Measurements from ENCODE around the gene EMD. TPM values are rescaled to one million over a fixed set of nuclear protein-coding genes. Genes with fewer than 3 reads are reported as not detected.

The EMD gene
- total RNA-seq, 1 experiment from 2014 or later = 115 TPM

DNA sequence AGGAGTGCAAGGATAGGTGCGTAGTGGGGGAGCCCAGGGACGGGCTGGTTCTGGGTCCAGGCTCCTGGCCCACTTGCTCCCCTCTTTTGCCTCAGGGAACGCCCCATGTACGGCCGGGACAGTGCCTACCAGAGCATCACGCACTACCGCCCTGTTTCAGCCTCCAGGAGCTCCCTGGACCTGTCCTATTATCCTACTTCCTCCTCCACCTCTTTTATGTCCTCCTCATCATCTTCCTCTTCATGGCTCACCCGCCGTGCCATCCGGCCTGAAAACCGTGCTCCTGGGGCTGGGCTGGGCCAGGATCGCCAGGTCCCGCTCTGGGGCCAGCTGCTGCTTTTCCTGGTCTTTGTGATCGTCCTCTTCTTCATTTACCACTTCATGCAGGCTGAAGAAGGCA is 1.7 kb downstream of the EMD start:
- H3K9ac ChIP-seq (ENCODE audit: extremely low read depth, insufficient read length, low read length) = no peak overlapping the region
- H2BK20ac ChIP-seq (ENCODE audit: low read depth, low read length, poor library complexity, severe bottlenecking) = no peak overlapping the region
- WGBS (ENCODE audit: extremely low coverage, insufficient read length, low lambda C conversion rate) = no CpG with 5 or more reads among the region's 14 CpGs
- peaks cover 2% of the 10 kb centered on the region; the same call in 1 of the 2 replicates for H3K27me3 Mint-ChIP-seq (ENCODE audit: low read depth)
- no peaks in the 10 kb centered on the region for H3K79me1 ChIP-seq (ENCODE audit: insufficient read depth, low read depth, low read length, poor library complexity, severe bottlenecking)
- no peaks in the 10 kb centered on the region for H3K27me3 ChIP-seq (ENCODE audit: insufficient read depth, low read length)
- no peak overlapping the region for H3T11ph ChIP-seq (ENCODE audit: low read length)
- H2AFZ ChIP-seq (ENCODE audit: low read length) = no peak overlapping the region
- no peak overlapping the region for H3K14ac ChIP-seq (ENCODE audit: insufficient read depth, low read length)
- no peak overlapping the region for H2AK5ac ChIP-seq (ENCODE audit: insufficient read length, low read length)
- H4K91ac ChIP-seq (ENCODE audit: insufficient read length, low read depth, low read length) = no peak overlapping the region
- H3K27ac Mint-ChIP-seq = peak overlapping the region; percentile 96 to 100 (median 97); a peak in 6 of 7 replicates
- H3K56ac ChIP-seq (ENCODE audit: insufficient read length, low read depth, low read length) = no peak overlapping the region
- H2BK120ac ChIP-seq (ENCODE audit: low read depth, low read length, poor library complexity, severe bottlenecking) = no peak overlapping the region
- no peaks in the 10 kb centered on the region for H4K20me1 ChIP-seq (ENCODE audit: control insufficient read depth, insufficient read depth, insufficient read length)
- peaks cover 9% of the 10 kb centered on the region for H3K23me2 ChIP-seq (ENCODE audit: insufficient read length, low read depth, low read length, poor library complexity, severe bottlenecking)
- H4K5ac ChIP-seq (ENCODE audit: insufficient read length, low read depth, low read length) = no peak overlapping the region
- no peak overlapping the region for H3K23ac ChIP-seq (ENCODE audit: insufficient read length, low read depth, low read length)
- no peak overlapping the region for H3K4ac ChIP-seq (ENCODE audit: low read depth, low read length)
- H3K9me3 Mint-ChIP-seq = peaks cover 48 to 55% of the 10 kb centered on the region in 2 experiments
- H2BK12ac ChIP-seq (ENCODE audit: insufficient read length, low read depth, low read length) = no peak overlapping the region
- H3K4me3 Mint-ChIP-seq = peak overlapping the region; percentile 79 to 89
- peak overlapping the region; percentile 0 for H3K27ac ChIP-seq (ENCODE audit: insufficient read length, low read depth, low read length)
- no peaks in the 10 kb centered on the region; the same call in 1 of the 2 replicates for H3K79me2 ChIP-seq (ENCODE audit: insufficient read depth, low read length)
- no peaks in the 10 kb centered on the region; the same call in 1 of the 2 replicates for H3K4me1 ChIP-seq (ENCODE audit: insufficient read depth, low read length)
- DNase-seq = no peak
- TF ChIP-seq, protein P1, sequence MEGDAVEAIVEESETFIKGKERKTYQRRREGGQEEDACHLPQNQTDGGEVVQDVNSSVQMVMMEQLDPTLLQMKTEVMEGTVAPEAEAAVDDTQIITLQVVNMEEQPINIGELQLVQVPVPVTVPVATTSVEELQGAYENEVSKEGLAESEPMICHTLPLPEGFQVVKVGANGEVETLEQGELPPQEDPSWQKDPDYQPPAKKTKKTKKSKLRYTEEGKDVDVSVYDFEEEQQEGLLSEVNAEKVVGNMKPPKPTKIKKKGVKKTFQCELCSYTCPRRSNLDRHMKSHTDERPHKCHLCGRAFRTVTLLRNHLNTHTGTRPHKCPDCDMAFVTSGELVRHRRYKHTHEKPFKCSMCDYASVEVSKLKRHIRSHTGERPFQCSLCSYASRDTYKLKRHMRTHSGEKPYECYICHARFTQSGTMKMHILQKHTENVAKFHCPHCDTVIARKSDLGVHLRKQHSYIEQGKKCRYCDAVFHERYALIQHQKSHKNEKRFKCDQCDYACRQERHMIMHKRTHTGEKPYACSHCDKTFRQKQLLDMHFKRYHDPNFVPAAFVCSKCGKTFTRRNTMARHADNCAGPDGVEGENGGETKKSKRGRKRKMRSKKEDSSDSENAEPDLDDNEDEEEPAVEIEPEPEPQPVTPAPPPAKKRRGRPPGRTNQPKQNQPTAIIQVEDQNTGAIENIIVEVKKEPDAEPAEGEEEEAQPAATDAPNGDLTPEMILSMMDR (conservative IDR thresholded peaks at IDR 0.05) = no peak
- H4K8ac ChIP-seq (replicated peaks; ENCODE audit: insufficient read length, low read depth, low read length) = no peak overlapping the region
- H2BK15ac ChIP-seq (ENCODE audit: low read depth, low read length) = no peak overlapping the region
- peaks cover 17 to 42% of the 10 kb centered on the region in 2 experiments for H3K4me1 Mint-ChIP-seq
- peak overlapping the region; percentile 77 for H3K4me2 ChIP-seq (ENCODE audit: insufficient read depth, insufficient read length, low read length)
- no peak overlapping the region for H2BK5ac ChIP-seq (ENCODE audit: insufficient read length, low read length)
- H3K18ac ChIP-seq (ENCODE audit: insufficient read length, low read depth, low read length) = no peak overlapping the region
- H3K36me3 Mint-ChIP-seq (ENCODE audit: insufficient read depth in 1 of 3, low read depth in 3 of 3) = peaks cover 15 to 29% (median 22%) of the 10 kb centered on the region in 3 experiments
- peaks cover 14% of the 10 kb centered on the region for H3K9me3 ChIP-seq (ENCODE audit: control insufficient read depth, low read depth, low read length)
